IPS-15b (cell line): ENCODE results near the gene CUL1.

ENCODE experiments used
- H3K27me3 ChIP-seq: one replicate; pipeline ENCODE4 v1.6.1; 2013; ENCODE audit warnings: low read length; ENCODE audit not compliant: control insufficient read depth, insufficient read depth
- H3K36me3 ChIP-seq: one replicate; pipeline ENCODE4 v1.6.1; 2013; ENCODE audit warnings: low read length; ENCODE audit not compliant: control insufficient read depth, insufficient read depth
- H3K4me1 ChIP-seq: one replicate; pipeline ENCODE4 v1.6.1; 2013; ENCODE audit warnings: mild to moderate bottlenecking, low read length; ENCODE audit not compliant: control insufficient read depth, insufficient read depth
- H3K4me3 ChIP-seq: one replicate; pipeline ENCODE4 v1.5.1; 2013; ENCODE audit warnings: low read depth, low read length
- H3K9ac ChIP-seq: one replicate; pipeline ENCODE4 v1.6.1; 2013; ENCODE audit warnings: low read depth, mild to moderate bottlenecking, low read length
- H3K9me3 ChIP-seq: one replicate; pipeline ENCODE4 v1.6.1; 2013; ENCODE audit warnings: mild to moderate bottlenecking, low read length; ENCODE audit not compliant: control insufficient read depth, insufficient read depth

Gene CUL1

DNA sequence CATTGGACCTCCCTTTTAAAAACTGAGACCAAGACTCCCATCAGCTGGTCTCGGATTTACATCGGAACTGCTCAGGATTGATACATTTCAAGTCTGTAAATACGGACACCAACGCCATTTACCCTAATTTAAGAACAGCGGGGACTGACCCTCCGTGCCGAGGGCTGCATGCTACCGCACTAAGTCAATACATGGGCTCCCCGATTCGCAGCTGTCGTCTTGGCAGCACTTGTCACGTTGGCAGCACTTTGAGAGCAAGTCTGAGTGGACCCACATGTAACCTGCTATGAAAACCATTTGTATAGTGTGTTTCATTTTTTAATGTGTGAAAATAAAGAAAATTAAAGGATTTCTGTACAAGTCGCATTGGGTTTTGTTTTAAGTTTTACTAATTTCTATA, 102.0 kb downstream of the CUL1 start:
- Histone ChIP-seq H3K36me3 (peaks cover 22% of the 10 kb centered on the region), H3K4me1 (peaks cover 18% of the 10 kb centered on the region), H3K9me3 (no peaks in the 10 kb centered on the region), H3K27me3 (no peaks in the 10 kb centered on the region), H3K4me3 (no peak overlapping the region), H3K9ac (no peak overlapping the region)

DNA sequence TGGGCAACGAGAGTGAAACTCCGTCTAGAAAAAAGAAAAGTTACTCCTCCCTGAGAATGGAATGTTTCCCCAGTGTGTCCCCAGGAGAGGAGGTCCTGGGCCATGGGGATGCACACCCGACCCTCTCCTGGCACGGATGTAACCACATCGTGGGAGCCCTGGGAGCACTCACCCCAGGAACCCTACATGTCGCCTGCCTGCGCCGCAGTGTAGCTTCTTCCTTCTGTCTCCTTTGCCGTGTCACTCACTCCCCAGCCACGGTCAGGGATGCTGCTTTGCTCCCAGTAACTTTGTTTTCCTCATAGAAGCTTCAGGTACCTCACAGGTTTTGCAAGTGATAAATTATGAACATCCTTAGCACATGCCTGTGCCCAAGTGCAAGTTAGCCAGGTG, 103.4 kb downstream of the CUL1 start:
- Histone ChIP-seq H3K4me1 (peaks cover 18% of the 10 kb centered on the region), H3K4me3 (no peak overlapping the region), H3K27me3 (no peaks in the 10 kb centered on the region), H3K9me3 (no peaks in the 10 kb centered on the region), H3K9ac (no peak overlapping the region), H3K36me3 (peaks cover 30% of the 10 kb centered on the region)

DNA sequence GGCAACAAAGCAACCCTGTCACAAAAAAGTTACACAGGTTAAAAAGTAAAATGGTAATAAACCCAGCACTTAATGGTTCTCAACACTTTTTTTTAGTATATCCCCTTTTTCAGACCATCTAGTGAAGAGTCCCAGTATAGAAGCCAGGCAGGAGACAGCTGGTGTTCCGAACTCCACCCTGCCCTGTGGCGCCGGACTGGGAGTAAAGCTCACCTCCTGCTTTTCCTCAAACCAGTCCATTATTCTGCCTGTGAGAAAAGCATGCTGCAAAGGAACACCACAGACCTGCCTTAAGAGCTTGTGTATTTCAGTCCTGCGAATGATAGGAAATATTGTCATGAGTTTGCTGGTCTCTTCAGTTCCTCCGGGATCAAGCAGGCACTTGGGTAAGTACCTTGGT, 104.4 kb downstream of the CUL1 start:
- no peak overlapping the region for H3K9ac ChIP-seq
- H3K9me3 ChIP-seq = no peaks in the 10 kb centered on the region
- H3K27me3 ChIP-seq = no peaks in the 10 kb centered on the region
- peaks cover 17% of the 10 kb centered on the region for H3K4me1 ChIP-seq
- H3K4me3 ChIP-seq = no peak overlapping the region
- H3K36me3 ChIP-seq = peaks cover 29% of the 10 kb centered on the region

DNA sequence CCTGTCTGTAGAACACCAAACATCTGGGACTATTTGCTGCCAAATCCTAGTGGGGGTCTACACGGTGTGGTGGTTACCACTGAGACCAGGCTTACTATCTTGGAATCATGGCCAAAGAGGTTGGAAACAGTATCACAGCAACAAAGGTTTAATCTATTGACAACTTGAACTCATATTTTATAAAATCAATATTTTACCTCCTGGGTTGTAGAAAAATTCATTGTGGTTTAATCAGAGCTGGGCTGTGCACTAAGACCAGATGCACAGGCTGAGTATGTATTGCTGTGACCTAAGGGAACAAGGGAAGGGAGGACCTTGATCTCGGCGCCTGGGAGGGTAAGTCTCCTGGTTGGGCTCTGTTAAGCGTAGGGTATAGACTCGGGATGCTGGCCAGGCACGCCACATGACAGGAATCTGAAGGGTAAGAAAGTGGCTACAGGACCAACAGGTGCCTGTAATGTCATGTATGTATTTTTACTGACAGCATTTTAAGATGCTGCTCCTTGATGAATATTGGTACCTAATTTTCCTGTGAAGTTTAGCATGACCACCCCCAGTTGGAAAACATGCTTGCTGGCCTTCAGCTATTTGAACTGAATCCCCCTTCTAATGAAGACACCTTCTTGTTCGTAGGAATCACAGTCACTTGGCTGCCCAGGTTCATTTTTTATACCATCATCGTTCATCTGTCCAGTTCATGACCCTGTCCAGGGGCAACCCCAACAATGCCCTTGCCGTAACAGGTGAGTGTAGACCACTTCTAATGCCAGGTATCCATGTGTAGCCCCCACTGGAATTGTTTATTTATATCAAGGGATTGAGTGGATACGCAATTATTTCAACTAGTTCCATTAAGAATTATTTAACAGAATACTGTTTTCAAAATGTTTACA, 105.9 kb downstream of the CUL1 start:
- Histone ChIP-seq H3K9ac (no peak overlapping the region), H3K36me3 (peaks cover 18% of the 10 kb centered on the region)

DNA sequence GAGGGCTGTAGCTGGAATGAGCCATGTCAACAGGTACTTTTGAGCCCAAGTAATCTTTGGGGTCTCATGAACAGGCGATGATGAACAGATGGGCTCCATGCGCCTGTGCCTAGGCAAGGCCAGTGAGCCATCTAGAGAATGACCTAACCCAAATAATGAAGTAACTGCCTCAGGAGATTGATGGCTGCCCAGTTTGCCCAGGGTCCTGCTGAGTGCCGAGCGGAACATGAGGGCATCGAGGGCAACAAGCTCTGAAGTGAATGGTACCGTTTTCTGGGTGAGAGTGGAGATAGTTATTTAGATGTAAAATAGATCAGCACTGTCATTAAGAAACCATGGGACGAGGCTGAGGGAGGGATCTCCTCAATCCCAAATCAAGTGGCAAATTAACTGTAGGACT, 107.5 kb downstream of the CUL1 start:
- Histone ChIP-seq H3K9me3 (no peaks in the 10 kb centered on the region), H3K4me3 (no peak overlapping the region), H3K4me1 (peaks cover 2% of the 10 kb centered on the region), H3K9ac (no peak overlapping the region), H3K36me3 (peaks cover 15% of the 10 kb centered on the region), H3K27me3 (no peaks in the 10 kb centered on the region)

More for the DNA sequence above, 105.9 kb downstream of the CUL1 start:
- no peaks in the 10 kb centered on the region for H3K27me3 ChIP-seq
- H3K4me3 ChIP-seq = no peak overlapping the region
- H3K4me1 ChIP-seq = peaks cover 12% of the 10 kb centered on the region
- no peaks in the 10 kb centered on the region for H3K9me3 ChIP-seq

DNA sequence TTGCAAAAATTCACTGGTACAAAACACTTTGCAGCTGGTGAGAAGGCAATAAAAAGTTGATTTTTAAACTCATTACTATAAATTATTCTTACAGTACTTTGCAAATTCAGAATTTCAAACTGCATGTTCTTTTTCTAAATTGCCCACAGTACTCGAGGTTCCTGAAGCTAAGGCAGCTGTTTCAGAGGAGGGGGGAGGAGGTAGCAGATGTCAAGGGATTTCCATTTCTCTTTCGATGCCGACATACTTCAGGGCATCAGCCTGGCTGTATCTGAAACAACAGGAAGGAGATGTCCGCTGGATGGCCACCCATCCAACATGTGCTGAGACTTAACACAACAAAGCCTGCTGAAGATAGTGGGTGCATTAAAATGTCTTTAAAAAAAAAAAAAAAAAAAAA, 108.7 kb downstream of the CUL1 start:
- Histone ChIP-seq H3K9ac (no peak overlapping the region), H3K4me3 (no peak overlapping the region), H3K36me3 (peaks cover 8% of the 10 kb centered on the region), H3K9me3 (no peaks in the 10 kb centered on the region), H3K27me3 (no peaks in the 10 kb centered on the region), H3K4me1 (peaks cover 2% of the 10 kb centered on the region)

DNA sequence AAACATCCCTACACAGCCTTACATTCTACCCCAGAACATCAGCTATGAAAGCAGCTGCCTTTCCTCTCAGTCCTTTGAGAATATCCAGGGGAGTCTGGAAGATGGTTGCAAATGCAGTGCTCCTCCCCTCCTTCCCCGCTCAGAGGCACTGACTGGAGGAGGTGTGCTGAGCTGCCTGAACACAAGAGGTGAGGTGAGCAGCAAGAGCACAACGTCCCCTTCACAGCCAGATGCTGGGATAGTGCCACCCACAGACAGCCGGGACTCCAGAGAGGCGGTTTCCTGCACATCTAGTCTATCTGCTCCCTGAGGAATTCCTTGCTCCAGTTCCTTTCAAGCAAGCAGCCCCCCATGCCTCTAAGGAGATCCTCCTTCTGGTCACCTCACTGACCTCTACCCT, 111.2 kb downstream of the CUL1 start:
- no peaks in the 10 kb centered on the region for H3K27me3 ChIP-seq
- no peak overlapping the region for H3K9ac ChIP-seq
- peaks cover 8% of the 10 kb centered on the region for H3K36me3 ChIP-seq

DNA sequence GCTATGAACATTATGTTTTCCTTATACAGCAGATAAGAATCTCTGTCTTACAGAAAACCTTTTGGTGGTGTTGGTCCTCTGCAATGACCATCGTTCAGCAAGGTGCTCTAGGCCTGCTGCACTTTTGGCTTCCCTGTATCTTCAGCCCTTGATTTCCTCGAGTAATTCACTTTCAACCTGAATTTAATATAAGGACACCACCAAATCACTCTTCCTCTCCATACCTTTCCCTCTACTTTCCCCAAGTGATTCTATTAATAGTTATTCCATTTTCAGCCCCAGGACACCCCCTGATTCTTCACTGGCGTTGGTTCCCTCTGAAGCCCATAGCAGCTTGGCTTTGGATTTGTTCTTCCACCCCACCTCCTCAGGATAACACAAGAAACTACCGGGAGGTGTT, 113.2 kb downstream of the CUL1 start:
- no peaks in the 10 kb centered on the region for H3K27me3 ChIP-seq
- no peak overlapping the region for H3K4me3 ChIP-seq
- no peak overlapping the region for H3K9ac ChIP-seq
- no peaks in the 10 kb centered on the region for H3K9me3 ChIP-seq
- H3K36me3 ChIP-seq = no peaks in the 10 kb centered on the region
- peaks cover 2% of the 10 kb centered on the region for H3K4me1 ChIP-seq

More for the DNA sequence above, 111.2 kb downstream of the CUL1 start:
- Histone ChIP-seq H3K4me3 (no peak overlapping the region), H3K4me1 (peaks cover 2% of the 10 kb centered on the region), H3K9me3 (no peaks in the 10 kb centered on the region)

DNA sequence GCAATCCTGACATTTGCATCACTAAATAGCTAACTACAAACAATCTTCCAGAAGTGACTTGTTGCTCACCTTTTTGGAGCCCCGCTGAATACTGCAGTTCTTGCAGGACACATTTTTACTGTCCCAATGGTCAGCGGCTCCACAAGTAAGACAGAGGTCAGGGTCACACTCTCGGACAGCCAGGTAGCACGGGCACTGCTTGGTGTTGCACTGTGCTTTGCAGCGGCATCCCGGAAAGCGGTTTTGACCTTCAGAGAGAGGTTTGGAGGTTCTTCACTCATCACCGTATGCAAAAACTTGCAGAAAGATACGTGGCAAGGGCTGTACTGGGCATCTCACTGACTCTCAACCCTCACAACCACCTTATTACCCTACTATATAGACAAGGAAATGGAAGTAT, 115.2 kb downstream of the CUL1 start:
- Histone ChIP-seq H3K9ac (no peak overlapping the region), H3K4me3 (no peak overlapping the region), H3K27me3 (no peaks in the 10 kb centered on the region), H3K4me1 (peaks cover 2% of the 10 kb centered on the region), H3K36me3 (no peaks in the 10 kb centered on the region), H3K9me3 (no peaks in the 10 kb centered on the region)

DNA sequence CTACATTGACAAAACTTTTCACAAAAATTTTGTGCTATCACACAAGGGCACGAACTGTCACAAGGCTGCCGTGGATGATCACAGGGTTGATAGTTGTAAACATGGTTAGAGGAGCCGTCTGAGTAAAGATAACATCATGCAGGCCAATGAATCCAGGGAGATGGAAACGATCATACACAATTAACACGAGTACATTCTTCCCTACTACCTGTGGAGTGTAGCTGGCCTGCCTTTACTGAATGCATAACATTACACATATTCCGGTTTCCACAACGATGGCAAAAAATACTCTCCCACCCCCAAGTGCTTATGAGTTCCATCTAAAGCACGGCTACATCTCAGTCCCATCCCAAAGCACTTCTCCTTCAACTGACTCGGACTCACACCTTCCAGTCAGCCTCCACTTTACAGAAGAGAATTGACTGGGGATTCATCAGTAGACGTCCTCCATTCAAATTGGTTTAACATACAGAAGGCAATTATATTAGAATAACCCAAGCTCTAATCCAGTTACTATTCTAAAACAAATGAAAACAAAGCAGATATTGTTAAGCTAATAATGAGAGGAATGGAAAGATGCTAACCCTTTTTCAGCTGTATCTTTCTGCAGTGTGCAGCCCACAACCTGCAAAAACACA, 116.3 kb downstream of the CUL1 start:
- Histone ChIP-seq H3K9ac (no peak overlapping the region), H3K27me3 (no peaks in the 10 kb centered on the region), H3K4me1 (no peaks in the 10 kb centered on the region), H3K9me3 (no peaks in the 10 kb centered on the region), H3K4me3 (no peak overlapping the region), H3K36me3 (no peaks in the 10 kb centered on the region)

DNA sequence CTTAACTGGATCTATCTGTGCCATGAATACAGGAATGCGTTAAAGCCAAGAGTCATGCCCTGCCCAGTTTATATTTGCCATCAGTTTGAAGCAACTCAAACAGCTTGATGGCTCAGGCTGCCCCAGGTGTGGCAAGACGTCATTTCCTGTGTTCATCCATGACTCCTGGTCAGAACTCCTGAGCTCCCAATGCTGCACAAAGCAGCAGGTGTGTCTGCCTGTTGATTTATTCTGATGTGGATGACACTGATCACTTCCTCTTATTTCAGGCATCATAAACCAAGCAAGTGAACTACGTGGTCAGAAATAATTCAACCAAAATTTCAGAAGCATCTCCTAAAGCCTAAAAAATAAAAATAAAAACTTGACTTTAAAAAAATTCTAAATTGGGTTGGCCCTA, 116.9 kb downstream of the CUL1 start:
- Histone ChIP-seq H3K36me3 (no peaks in the 10 kb centered on the region), H3K9me3 (no peaks in the 10 kb centered on the region), H3K4me1 (no peaks in the 10 kb centered on the region), H3K9ac (no peak overlapping the region), H3K4me3 (no peak overlapping the region), H3K27me3 (no peaks in the 10 kb centered on the region)
